HUES64 (cell line): ENCODE results near the gene ESD.
"Not testable (repeated sequence)": the region's sequence is repeated elsewhere in the genome, so short reads cannot be mapped to it uniquely, and the experiment has no call there.

ENCODE experiments used
- H3K27ac ChIP-seq: 2 replicates; pipeline ENCODE4 v1.7.0; 2013; ENCODE audit warnings: low read depth, low read length, inconsistent platforms
- H3K27me3 ChIP-seq: 2 replicates; pipeline ENCODE4 v1.6.1; 2013; ENCODE audit warnings: mild to moderate bottlenecking, low read length; ENCODE audit not compliant: insufficient read depth
- H3K36me3 ChIP-seq: 2 replicates; pipeline ENCODE4 v1.6.1; 2013; ENCODE audit warnings: mild to moderate bottlenecking, low read length; ENCODE audit not compliant: insufficient read depth
- H3K4me1 ChIP-seq: 2 replicates; pipeline ENCODE4 v1.6.1; 2013; ENCODE audit warnings: mild to moderate bottlenecking, low read length, moderate library complexity; ENCODE audit not compliant: insufficient read depth
- H3K4me3 ChIP-seq: 2 replicates; pipeline ENCODE4 v1.5.1; 2013; ENCODE audit warnings: mild to moderate bottlenecking, low read length, moderate library complexity
- H3K9ac ChIP-seq: 2 replicates; pipeline ENCODE4 v1.6.1; 2013; ENCODE audit warnings: mild to moderate bottlenecking, low read depth, low read length
- H3K9me3 ChIP-seq: 2 replicates; pipeline ENCODE4 v1.6.1; 2013; ENCODE audit warnings: low read depth, low read length; ENCODE audit not compliant: insufficient read depth
- WGBS: fragments of 150-250, 120-280 bp; methylation state at CpG from one replicate; pipeline ENCODE4 v1.1.7; 2013; ENCODE audit warnings: missing lambda C conversion rate; 5-methylcytosine and 5-hydroxymethylcytosine counted together

Gene ESD

DNA sequence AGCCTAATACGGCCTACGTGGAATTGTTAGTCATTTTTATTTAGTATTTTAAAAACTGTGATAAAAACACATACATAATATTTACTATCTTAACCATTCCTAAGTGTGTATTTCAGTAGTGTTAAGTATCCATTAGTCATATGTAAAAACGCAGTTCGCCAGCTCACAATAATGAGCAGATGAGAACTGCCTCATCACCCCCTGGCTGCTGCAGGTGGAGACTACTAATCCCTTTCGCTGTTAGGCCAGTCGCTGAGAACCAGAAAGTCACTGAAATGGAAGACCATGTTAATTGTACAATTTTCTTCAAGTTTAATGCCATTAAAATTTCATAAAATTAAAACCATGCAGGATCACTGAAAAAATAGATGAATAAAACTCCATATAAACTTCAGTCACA is 1.6 kb downstream of the ESD start:
- H3K4me1 ChIP-seq: peaks cover 23% of the 10 kb centered on the region
- 67% methylated on average over 4 of the region's 6 CpGs for WGBS
- H3K27ac ChIP-seq: no peak overlapping the region
- no peaks in the 10 kb centered on the region for H3K27me3 ChIP-seq
- no peak overlapping the region for H3K9ac ChIP-seq
- no peak overlapping the region for H3K4me3 ChIP-seq
- peaks cover 22% of the 10 kb centered on the region for H3K36me3 ChIP-seq
- no peaks in the 10 kb centered on the region for H3K9me3 ChIP-seq

GRCh38 chr13:46783504-46783903 is 13.5 kb downstream of the ESD start:
- Histone ChIP-seq H3K36me3 (peaks cover 99% of the 10 kb centered on the region), H3K9ac (no peak overlapping the region), H3K9me3 (no peaks in the 10 kb centered on the region), H3K4me3 (no peak overlapping the region), H3K4me1 (no peaks in the 10 kb centered on the region), H3K27ac (no peak overlapping the region), H3K27me3 (no peaks in the 10 kb centered on the region)
- 100% methylated on average over 1 of the region's 3 CpGs for WGBS

DNA sequence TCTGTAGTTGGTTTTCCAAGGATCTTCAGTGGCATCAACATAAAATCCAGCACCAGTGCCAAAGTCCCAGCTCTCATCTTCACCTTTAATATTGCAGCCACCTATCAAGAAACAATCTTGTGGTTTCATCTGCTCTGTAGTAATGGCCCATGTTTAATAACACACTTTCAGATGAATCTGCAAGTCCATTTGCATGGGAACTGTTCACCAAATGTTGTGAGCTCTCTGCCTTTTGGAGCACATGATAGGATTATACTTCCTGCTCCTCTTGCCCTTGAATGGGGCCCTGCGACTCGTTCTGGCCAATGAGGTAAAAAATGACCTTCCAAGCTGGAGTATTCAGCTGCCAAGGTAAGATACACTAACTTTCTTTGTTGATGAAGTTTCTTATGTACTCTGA is 14.3 kb downstream of the ESD start:
- H3K36me3 ChIP-seq: peaks cover 99% of the 10 kb centered on the region
- H3K9ac ChIP-seq: no peak overlapping the region
- H3K4me1 ChIP-seq: no peaks in the 10 kb centered on the region
- H3K4me3 ChIP-seq: no peak overlapping the region
- H3K9me3 ChIP-seq: no peaks in the 10 kb centered on the region
- 96% methylated on average over 2 of the region's 2 CpGs for WGBS
- H3K27ac ChIP-seq: no peak overlapping the region
- H3K27me3 ChIP-seq: no peaks in the 10 kb centered on the region

DNA sequence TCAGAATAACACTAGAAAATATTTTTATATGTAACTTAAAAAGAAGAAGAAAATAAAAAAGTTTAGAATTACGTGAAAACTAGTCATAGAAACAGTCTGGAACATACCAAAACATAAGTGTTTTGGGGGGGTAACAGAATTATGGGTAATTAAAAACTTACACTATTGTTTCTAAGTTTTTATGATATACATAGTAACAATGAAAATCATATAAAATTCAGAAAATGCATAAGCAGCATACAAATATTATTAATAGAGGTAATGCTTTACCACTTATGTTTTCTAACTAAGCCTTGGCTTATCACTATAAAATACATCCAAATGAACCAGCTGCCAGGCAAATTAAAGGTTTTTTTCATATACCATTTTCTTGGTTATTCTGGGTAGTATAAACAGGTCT is 14.9 kb downstream of the ESD start:
- no CpG with 5 or more reads among the region's 1 CpG for WGBS
- H3K4me1 ChIP-seq: no peaks in the 10 kb centered on the region
- H3K36me3 ChIP-seq: peaks cover 99% of the 10 kb centered on the region

DNA sequence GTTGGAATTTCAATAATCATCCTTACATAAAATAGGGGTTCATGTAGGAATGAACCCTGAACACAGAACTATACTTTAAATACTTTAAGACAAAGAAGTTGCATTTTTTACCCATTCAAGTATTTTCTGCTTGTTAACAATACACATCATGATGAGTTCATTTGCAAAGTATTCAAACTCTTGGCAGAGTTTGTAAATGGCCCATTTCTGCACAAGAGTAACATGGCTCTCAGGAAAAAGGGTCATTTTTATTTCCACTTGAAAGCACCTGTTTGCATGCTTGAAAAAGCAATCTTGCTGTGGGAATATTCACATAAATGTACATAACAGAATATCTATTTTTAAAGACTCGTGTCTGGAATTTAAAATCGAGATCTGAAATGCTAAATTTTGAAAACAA is 18.1 kb downstream of the ESD start:
- Histone ChIP-seq H3K9me3 (no peaks in the 10 kb centered on the region), H3K27me3 (no peaks in the 10 kb centered on the region), H3K4me3 (no peak overlapping the region), H3K9ac (no peak overlapping the region), H3K36me3 (peaks cover 99% of the 10 kb centered on the region), H3K27ac (no peak overlapping the region), H3K4me1 (no peaks in the 10 kb centered on the region)
- 89% methylated on average over 2 of the region's 2 CpGs for WGBS

More for the DNA sequence above, 14.9 kb downstream of the ESD start:
- H3K4me3 ChIP-seq: no peak overlapping the region
- H3K9me3 ChIP-seq: no peaks in the 10 kb centered on the region
- no peaks in the 10 kb centered on the region for H3K27me3 ChIP-seq
- H3K27ac ChIP-seq: no peak overlapping the region
- H3K9ac ChIP-seq: no peak overlapping the region

DNA sequence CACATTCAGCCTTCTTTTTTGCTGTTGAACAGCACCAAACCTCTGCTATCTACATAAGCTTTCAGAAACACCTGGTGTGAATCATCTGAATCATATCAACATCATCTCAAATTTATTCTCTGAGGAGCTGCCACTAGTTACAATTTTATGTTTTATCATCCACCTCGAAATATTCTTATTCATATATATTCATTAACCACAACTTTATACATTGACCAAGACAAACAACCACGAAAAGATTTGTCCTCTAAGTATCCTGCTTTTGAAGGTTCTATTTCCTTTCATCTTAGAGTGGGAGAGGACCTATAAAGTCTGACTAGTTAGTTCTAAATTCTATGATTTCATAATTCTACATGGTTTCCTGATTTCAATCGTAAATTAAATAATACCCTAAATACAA is 18.9 kb downstream of the ESD start:
- Histone ChIP-seq H3K36me3 (peaks cover 99% of the 10 kb centered on the region), H3K27ac (no peak overlapping the region), H3K4me1 (no peaks in the 10 kb centered on the region), H3K9me3 (no peaks in the 10 kb centered on the region), H3K9ac (no peak overlapping the region), H3K4me3 (no peak overlapping the region), H3K27me3 (no peaks in the 10 kb centered on the region)
- 98% methylated on average over 3 of the region's 3 CpGs for WGBS

DNA sequence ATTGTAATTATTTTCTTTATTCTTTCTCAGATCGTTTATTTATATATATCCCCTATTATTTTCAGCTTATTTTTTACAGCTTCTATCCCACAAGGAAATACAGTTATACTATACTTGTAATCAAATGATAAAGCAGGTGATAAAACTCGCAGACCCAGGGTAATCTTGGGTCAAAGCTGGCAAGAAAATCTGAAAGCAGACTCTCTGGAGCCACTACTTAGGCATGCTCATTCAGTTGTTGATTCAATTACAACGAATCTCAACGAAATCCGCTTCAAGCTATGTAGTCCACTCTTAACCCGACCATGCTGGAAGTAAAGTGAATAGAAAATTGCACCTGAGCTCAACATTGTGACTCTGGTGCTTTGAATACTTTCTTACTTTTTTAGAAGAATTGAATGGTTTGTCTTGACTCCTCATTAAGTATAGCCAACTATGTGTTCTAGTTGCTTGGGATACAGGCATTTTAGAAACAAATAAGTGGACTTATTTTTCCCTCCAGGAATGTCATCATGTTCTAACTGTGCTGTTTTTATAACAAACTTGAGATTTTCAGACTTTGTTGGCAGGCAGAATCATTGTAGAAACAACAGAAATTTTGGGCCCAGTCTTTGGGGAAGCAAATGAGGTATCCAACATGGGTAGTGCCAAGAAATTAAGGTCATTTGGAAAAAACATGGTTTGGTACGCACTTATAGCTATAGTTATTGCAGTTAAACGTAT is 21.4 kb downstream of the ESD start:
- peaks cover 95% of the 10 kb centered on the region for H3K36me3 ChIP-seq

DNA sequence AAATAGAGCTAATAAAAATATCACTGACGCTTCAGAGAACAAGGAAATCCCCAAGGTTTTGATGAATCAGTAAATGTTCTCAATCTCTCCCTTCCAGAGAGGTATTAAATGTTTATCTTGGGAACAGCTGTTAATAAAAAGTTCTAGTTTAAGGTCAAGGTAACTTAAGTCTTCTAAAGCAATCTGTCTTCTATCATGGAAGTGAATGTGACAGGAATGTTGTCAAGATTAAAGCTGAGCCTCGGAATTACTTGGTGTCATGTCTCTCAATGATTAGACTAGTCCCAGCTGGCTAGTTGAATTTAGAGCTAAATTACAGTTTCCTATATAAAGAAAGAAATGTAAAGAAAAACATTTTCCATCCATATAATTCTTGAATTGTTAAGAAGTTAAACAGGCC is 23.4 kb downstream of the ESD start:
- Histone ChIP-seq H3K9me3 (no peaks in the 10 kb centered on the region), H3K36me3 (peaks cover 82% of the 10 kb centered on the region), H3K9ac (no peak overlapping the region), H3K27ac (no peak overlapping the region), H3K4me1 (no peaks in the 10 kb centered on the region), H3K27me3 (no peaks in the 10 kb centered on the region), H3K4me3 (no peak overlapping the region)
- 94% methylated on average over 1 of the region's 2 CpGs for WGBS

More for the DNA sequence above, 21.4 kb downstream of the ESD start:
- no peaks in the 10 kb centered on the region for H3K9me3 ChIP-seq
- no peaks in the 10 kb centered on the region for H3K4me1 ChIP-seq
- no peak overlapping the region for H3K4me3 ChIP-seq
- no peak overlapping the region for H3K9ac ChIP-seq
- 92% methylated on average over 5 of the region's 8 CpGs for WGBS
- peak overlapping the region; percentile 26; the same call in 1 of the 2 replicates for H3K27ac ChIP-seq
- no peaks in the 10 kb centered on the region for H3K27me3 ChIP-seq

- Histone ChIP-seq H3K9ac (no peak overlapping the region), H3K4me3 (no peak overlapping the region), H3K36me3 (peaks cover 63% of the 10 kb centered on the region), H3K27ac (no peak overlapping the region), H3K4me1 (no peaks in the 10 kb centered on the region), H3K9me3 (no peaks in the 10 kb centered on the region), H3K27me3 (no peaks in the 10 kb centered on the region)
These were observed 25.3 kb downstream of the ESD start for GRCh38 chr13:46771693-46772092.

DNA sequence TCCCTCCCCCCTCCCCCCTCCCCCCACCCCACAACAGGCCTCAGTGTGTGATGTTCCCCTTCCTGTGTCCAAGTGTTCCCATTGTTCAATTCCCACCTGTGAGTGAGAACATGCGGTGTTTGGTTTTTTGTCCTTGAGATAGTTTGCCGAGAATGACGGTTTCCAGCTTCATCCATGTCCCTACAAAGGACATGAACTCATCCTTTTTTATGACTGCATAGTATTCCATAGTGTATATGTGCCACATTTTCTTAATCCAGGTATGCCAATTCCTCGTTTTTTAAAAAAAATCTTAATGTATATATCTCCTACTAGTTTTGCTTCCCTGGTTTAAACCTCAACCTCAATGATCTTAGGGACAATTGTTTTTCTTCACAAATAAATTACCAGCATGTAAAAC is 27.0 kb downstream of the ESD start:
- H3K4me3 ChIP-seq: not testable (repeated sequence)

DNA sequence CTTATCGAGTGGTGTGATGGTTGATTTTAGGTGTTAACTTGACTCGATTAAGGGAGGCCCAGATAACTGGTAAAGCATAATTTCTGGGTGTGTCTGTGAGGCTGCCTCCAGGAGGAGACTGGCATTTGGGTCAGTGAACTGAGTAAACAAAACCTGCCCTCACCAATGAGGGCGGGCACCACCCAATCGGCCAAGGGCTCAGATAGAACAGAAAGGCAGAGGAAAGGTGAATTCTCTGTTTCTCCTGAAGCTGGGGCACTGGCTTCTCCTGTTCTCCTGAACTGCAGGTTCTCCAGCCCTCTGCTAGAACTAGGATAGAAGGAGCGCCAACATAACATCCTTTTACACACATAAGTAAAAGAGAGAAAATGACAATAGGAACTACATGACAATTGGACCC is 35.1 kb downstream of the ESD start:
- Histone ChIP-seq H3K9me3 (no peaks in the 10 kb centered on the region), H3K36me3 (no peaks in the 10 kb centered on the region), H3K4me1 (peaks cover 4% of the 10 kb centered on the region; the same call in 1 of the 2 replicates), H3K27me3 (no peaks in the 10 kb centered on the region), H3K4me3 (no peak overlapping the region), H3K9ac (no peak overlapping the region), H3K27ac (no peak overlapping the region)
- WGBS: 94% methylated on average over 4 of the region's 5 CpGs

More for the DNA sequence above, 27.0 kb downstream of the ESD start:
- H3K4me1 ChIP-seq, H3K27ac ChIP-seq, H3K9ac ChIP-seq, H3K27me3 ChIP-seq, H3K9me3 ChIP-seq: not testable (repeated sequence)
- WGBS: 100% methylated on average over 3 of the region's 4 CpGs
- H3K36me3 ChIP-seq: peaks cover 46% of the 10 kb centered on the region

DNA sequence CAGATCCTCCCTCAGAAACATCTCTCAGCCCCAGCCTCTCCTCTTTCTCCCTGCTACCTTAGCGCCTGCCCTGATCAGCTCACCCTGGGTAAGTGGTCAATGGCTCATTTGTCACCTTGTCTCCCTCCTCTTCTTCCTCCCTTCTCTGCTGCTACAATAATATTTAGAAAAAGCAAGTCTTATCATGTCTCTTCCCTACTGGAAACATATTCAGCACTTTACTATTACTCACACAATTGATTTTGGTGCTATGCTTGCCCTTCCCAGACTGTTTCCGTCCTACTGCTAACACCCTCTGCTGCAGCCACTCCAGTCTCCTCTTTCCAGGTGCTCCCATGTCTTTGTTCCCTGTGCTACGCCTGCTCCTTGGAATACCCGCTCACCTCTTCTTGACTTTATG is 35.8 kb downstream of the ESD start:
- 91% methylated on average over 4 of the region's 4 CpGs for WGBS
- H3K27me3 ChIP-seq: no peaks in the 10 kb centered on the region
- H3K4me3 ChIP-seq: no peak overlapping the region
- no peak overlapping the region for H3K27ac ChIP-seq
- no peak overlapping the region for H3K9ac ChIP-seq
- H3K36me3 ChIP-seq: no peaks in the 10 kb centered on the region
- peaks cover 7% of the 10 kb centered on the region; the same call in 1 of the 2 replicates for H3K4me1 ChIP-seq
- no peaks in the 10 kb centered on the region for H3K9me3 ChIP-seq
